ENCODE data around the gene HIPK1.
"Not testable (repeated sequence)": the region's sequence is repeated elsewhere in the genome, so short reads cannot be mapped to it uniquely, and the experiment has no call there.

HIPK1 gene

DNA sequence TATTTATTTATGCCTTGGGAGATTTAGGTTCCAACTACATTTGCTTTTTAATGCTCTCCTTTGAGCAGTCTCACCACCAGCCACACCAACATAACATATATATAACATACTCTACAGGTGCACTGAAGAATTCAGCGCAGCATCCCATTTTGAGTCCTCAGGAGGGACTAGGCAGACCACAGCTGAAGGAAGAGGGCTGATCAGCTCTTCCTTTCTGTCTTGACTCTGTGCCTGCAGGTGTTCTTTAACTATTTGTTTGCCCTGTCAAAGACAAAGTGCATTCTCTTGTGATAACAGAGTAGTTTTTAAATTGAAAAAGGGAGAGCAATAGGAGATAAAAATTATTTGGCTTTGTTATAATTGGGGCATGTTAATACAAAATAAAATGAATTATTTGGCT, 17.0 kb downstream of the HIPK1 start:
- DNase-seq = no peak

- no peak for DNase-seq
Measured at GRCh38 chr1:113946678-113947387, 17.7 kb downstream of the HIPK1 start.

- no peak for DNase-seq
Measured at GRCh38 chr1:113947388-113948107, 18.4 kb downstream of the HIPK1 start.

DNA sequence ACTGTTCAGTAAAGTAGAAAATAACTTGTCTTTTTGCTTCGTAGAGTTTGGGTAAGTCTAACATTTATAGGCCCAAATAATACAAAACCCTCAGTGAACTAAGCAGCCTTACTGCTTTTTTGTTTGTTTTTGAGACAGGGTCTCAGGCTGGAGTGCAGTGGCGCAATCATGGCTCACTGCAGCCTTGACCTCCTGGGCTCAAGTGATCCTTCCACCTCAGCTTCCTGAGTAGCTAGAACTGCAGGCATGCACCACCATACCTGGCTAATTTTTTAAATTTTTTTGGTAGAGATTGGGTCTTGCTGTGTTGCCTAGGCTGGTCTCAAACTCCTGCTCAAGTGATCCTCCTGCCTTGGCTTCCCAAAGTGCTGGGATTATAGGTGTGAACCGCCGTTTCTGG, 19.0 kb downstream of the HIPK1 start:
- DNase-seq = not testable (repeated sequence)

- no peak for DNase-seq
Measured at GRCh38 chr1:113949007-113949406, 19.9 kb downstream of the HIPK1 start.

GRCh38 chr1:113950908-113951307, 21.8 kb downstream of the HIPK1 start:
- no peak for DNase-seq

DNA sequence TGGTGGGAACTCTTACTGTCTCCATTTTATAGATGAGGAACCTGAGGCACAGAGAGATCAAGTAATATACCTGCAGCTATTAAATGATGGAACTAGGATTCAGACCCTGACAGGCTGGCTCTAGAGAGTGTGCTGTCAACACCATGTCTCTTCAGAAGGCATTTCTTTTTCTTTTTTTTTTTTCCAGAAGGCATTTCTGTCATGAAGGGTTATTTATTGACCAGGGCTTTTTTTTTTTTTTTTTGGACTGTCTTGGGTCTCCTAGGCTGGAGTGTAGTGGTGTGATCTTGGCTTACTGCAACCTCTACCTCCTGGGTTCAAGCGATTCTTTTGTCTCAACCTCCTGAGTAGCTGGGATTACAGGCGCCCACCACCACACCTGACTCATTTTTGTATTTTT, 22.6 kb downstream of the HIPK1 start:
- no peak for DNase-seq

GRCh38 chr1:113957984-113958383, 28.9 kb downstream of the HIPK1 start:
- no peak for DNase-seq

- no peak for DNase-seq
Measured at GRCh38 chr1:113958691-113959090, 29.6 kb downstream of the HIPK1 start.

DNA sequence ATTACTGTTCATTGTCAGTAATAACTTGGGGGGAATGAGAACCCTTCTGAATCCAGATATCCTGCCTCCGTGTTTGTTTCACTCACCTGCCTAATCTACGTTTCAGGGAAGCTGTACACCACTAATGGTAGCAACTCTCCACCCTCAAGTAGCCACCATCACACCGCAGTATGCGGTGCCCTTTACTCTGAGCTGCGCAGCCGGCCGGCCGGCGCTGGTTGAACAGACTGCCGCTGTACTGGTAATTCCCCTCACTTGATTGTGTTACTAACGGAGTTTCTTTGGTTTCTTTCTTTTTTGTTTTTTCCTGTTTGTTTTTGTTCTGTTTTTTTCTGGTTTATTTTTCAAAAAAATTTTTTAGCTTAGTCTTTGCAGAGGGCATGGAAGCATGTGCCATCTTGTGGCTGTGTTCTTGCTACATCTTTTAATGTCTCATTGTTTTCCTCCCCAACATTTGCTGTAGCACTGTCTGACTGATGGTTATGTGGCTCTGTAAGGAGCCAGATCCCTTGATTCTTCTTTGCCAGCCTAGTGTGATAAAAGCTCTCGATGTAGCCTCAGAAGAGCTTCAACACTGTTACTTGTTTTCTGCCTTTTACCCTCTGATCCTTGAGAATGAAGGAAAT, 34.3 kb downstream of the HIPK1 start:
- no peak for DNase-seq

DNA sequence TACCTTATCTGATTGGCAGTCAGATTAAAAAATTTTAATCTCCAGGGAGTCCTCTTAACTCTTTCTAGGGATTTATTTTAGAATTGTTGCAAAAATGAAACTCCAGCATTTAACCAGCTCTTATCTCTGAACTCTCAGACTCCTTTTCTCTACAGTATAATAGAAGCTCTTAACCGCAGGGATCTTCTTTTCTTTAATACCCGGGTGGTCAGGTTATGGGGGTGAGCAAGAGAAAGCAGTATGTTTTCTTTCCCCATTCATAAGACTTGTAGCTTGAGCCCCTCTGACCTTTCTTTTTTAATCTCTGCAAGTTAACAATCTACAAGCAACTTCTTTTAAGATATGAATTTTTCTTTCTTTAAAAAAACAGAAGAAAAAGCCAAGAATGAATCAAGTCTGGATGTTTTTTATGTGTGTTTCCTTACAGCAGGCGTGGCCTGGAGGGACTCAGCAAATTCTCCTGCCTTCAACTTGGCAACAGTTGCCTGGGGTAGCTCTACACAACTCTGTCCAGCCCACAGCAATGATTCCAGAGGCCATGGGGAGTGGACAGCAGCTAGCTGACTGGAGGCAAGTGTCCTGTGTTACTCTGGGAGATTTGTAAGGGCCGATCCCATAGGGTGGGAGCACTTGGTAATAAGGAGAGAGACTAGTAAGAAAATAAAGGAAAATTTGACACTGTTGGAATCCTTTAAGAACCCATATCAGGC, 36.7 kb downstream of the HIPK1 start:
- DNase-seq = no peak

GRCh38 chr1:113972954-113973353, 43.8 kb downstream of the HIPK1 start:
- no peak for DNase-seq

GRCh38 chr1:113975211-113975895, 46.2 kb downstream of the HIPK1 start:
- DNase-seq = peak; percentile 35

GRCh38 chr1:113976609-113977278, 47.6 kb downstream of the HIPK1 start:
- peak; percentile 47 for DNase-seq

DNA sequence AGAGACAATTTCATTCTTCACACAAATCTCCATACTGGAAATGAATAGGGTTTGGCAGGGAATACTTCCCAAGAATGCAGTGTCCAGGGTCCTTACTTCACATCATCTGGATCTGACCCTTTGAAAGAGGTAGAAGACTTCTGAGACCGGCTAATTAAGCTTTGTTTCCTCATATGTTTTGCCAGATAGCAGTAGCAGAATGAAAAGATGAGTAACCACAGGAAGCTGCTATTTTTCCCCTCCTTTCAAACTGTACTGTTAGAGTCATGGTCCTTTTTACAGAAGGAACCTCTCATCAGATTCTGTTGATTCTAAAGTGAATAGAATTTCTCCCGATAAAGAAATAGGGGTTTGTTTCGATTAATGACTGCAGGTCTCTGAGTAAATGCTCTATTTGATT, 48.8 kb downstream of the HIPK1 start:
- no peak for DNase-seq

DNA sequence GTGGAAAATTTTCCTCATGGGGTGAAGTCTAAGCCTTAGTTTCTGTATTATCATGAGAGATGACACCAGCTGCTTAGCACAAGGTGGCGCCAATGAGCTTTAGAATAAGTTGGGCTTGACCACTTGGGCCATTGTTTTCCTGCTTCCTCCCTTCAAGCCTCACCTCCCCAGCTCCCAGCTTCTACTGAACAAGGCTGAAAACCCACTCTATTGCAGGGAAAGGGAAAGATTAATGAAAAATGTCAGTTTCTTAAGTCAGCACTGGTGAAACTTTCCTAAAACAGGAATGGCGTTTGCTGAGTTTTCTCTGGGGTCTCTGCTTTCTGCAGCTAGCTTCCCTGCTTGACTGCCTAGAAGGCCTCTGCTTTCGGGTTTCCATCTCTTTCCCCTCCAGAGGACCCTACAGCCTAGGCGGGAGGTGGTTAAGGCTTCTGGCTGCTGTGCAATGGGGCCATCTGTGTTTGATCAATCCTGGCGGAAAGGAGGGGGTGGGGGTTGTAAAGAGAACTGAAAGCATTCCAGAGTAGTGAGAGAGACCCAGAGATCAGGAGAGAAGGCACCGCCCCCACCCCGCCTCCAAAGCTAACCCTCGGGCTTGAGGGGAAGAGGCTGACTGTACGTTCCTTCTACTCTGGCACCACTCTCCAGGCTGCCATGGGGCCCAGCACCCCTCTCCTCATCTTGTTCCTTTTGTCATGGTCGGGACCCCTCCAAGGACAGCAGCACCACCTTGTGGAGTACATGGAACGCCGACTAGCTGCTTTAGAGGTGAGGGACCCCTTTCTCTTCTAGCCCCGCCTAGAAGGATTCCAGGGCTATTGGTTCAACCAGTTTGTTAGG, 50.0 kb downstream of the HIPK1 start, which contains the start of gene OLFML3:
TSS of gene OLFML3 (plus strand) at position 612 of the 840 bp plus-strand sequence. CDS start at position 655, 43 bp downstream.
- DNase-seq = peak; percentile 97

DNA sequence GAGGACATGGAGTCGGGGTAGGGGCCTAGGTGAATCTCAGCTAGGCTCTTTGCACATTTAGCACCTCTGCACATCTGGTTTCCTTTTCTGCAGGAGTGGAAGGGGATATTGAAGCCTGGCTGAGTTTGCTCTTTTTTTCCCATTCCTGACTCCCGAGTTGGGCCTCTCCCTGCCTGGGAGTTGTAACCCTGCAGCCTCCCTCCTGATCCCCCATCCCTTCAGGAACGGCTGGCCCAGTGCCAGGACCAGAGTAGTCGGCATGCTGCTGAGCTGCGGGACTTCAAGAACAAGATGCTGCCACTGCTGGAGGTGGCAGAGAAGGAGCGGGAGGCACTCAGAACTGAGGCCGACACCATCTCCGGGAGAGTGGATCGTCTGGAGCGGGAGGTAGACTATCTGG, 51.0 kb downstream of the HIPK1 start:
- DNase-seq = no peak

GRCh38 chr1:113981962-113982931, 53.1 kb downstream of the HIPK1 start:
- DNase-seq = peak; percentile 86

DNA sequence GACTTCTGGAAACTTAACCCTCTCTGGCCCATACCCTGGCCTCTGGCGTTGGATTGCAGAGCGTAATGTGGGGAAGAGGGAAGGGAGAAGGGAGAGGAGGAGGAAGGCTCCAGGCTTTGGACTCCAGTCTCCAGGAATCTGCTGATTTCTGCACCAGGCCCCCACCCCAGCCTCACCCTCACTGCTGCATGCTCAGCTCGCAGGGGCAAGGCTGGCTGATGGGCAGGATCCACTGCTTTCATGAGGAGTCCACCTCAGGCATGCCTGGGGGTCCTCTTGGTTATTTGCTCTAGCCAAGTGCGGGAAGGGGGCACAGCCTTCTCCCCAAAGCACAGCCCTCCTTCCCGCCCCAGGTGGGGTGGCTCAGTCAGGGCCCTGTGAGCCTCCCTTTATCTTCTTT, 53.8 kb downstream of the HIPK1 start:
- no peak for DNase-seq

GRCh38 chr1:113983391-113983790, 54.3 kb downstream of the HIPK1 start:
- no peak for DNase-seq

All from HCEC 1CT (cell line).